HCT116 (cell line): ENCODE results near the gene RNF114. TPM values are rescaled to one million over a fixed set of nuclear protein-coding genes. Genes with fewer than 3 reads are reported as not detected.

Experiments used
- ATAC-seq: fragments of 200-7000 bp; cut with Tn5 transposase; 2 replicates; pipeline ENCODE4 v1.9.1; 2020; ENCODE audit warnings: mild to moderate bottlenecking, moderate library complexity
- BruUV-seq: library from RNA; stranded (reverse); fragments of 400-500 nt; replicated peaks from 2 replicates; lab custom pipeline; 2021; lab: Mats Ljungman, UMichigan
- CTCF ChIA-PET: fragments of 300-600 bp; sonication (Branson Sonifier 250); formaldehyde crosslinking; loops from one replicate; lab custom pipeline; 2021; ENCODE audit warnings: antibody characterized with exemption; lab: Charles Lee
- POLR2A ChIA-PET: fragments of 300-600, 350-600 bp; sonication (Branson Sonifier 250); formaldehyde crosslinking; loops from one replicate; lab custom pipeline; 2021; ENCODE audit warnings: antibody characterized with exemption; lab: Charles Lee
- RAD21 ChIA-PET, 2 experiments: fragments of 300-600 bp; sonication (Branson Sonifier 250); formaldehyde crosslinking; loops; one replicate each; lab custom pipeline; 2023; ENCODE audit warnings: low total read pairs in 2 of 2; ENCODE audit not compliant: uncharacterized antibody in 2 of 2, unreplicated experiment in 2 of 2, low non-redundant PET in 1 of 2; lab: Charles Lee
- DNase-seq: peaks from one replicate; pipeline ENCODE4 v3.0.0-alpha.2; 2010; ENCODE audit warnings: low read depth, low spot score
- H2AFZ ChIP-seq: fragments of 200-600 bp; shearing (Covaris generic), sonication (generic); 2 replicates; pipeline ENCODE4 v1.6.1; 2017; ENCODE audit warnings: low read depth, mixed run types, mixed read lengths, antibody characterized with exemption, low read length; ENCODE audit not compliant: poor library complexity, severe bottlenecking
- H3K27ac ChIP-seq: 2 replicates; pipeline ENCODE4 v1.5.1; 2012; ENCODE audit warnings: low read depth, low read length
- H3K27me3 ChIP-seq: fragments of 200-600 bp; sonication (generic); 2 replicates; pipeline ENCODE4 v1.6.1; 2016; ENCODE audit warnings: mixed run types, low read length, mixed read lengths; ENCODE audit not compliant: insufficient read depth
- H3K36me3 ChIP-seq, 2 experiments: fragments of 200-500 bp in 1 of 2; fragments of 200-600 bp in 1 of 2; sonication (Bioruptor generic) in 1 of 2; sonication (generic) in 1 of 2; 2 replicates each; pipeline versions ENCODE4 v1.5.1 to v1.6.1; 2014 to 2016; ENCODE audit warnings: low read length in 2 of 2, inconsistent platforms in 1 of 2, mixed read lengths in 1 of 2, mixed run types in 1 of 2; ENCODE audit not compliant: insufficient read depth in 2 of 2, control insufficient read depth in 1 of 2
- H3K4me1 ChIP-seq, 2 experiments: fragments of 200-600 bp in 1 of 2; sonication (generic) in 1 of 2; 2 replicates each; pipeline versions ENCODE4 v1.5.1 to v1.6.1; 2012 to 2017; ENCODE audit warnings: low read length in 2 of 2, inconsistent platforms in 1 of 2, mild to moderate bottlenecking in 1 of 2, mixed read lengths in 1 of 2, mixed run types in 1 of 2, moderate library complexity in 1 of 2; ENCODE audit not compliant: insufficient read depth in 2 of 2, control insufficient read depth in 1 of 2
- H3K4me2 ChIP-seq: fragments of 200-600 bp; sonication (generic); 2 replicates; pipeline ENCODE4 v1.6.1; 2017; ENCODE audit warnings: mixed run types, low read length, mixed read lengths
- H3K4me3 ChIP-seq, 2 experiments: fragments of 200-600 bp in 1 of 2; sonication (generic) in 1 of 2; replicated peaks in 1 of 2; 2 replicates each; pipeline ENCODE4 v1.5.1; 2011 to 2016; ENCODE audit warnings: low read length in 2 of 2, control low read depth in 1 of 2, low read depth in 1 of 2, mild to moderate bottlenecking in 1 of 2, mixed read lengths in 1 of 2, mixed run types in 1 of 2
- H3K79me2 ChIP-seq: fragments of 200-600 bp; sonication (generic); 2 replicates; pipeline ENCODE4 v1.6.1; 2017; ENCODE audit warnings: mild to moderate bottlenecking, mixed run types, low read length, moderate library complexity, mixed read lengths; ENCODE audit not compliant: insufficient read depth
- H3K9ac ChIP-seq: fragments of 200-600 bp; sonication (generic); 2 replicates; pipeline ENCODE4 v1.6.1; 2016; ENCODE audit warnings: low read length, mixed read lengths
- H3K9me2 ChIP-seq: fragments of 200-600 bp; sonication (generic), shearing (Covaris generic); 2 replicates; pipeline ENCODE4 v1.6.1; 2017; ENCODE audit warnings: mixed run types, mild to moderate bottlenecking, moderate library complexity; ENCODE audit not compliant: insufficient read depth
- H3K9me3 ChIP-seq, 2 experiments: fragments of 200-500 bp in 1 of 2; fragments of 200-600 bp in 1 of 2; sonication (Bioruptor generic) in 1 of 2; sonication (generic) in 1 of 2; 2 replicates each; pipeline ENCODE4 v1.6.1; 2014 to 2017; ENCODE audit warnings: low read length in 2 of 2, mixed read lengths in 2 of 2, inconsistent platforms in 1 of 2, low read depth in 1 of 2, mild to moderate bottlenecking in 1 of 2, mixed run types in 1 of 2, moderate library complexity in 1 of 2; ENCODE audit not compliant: control insufficient read depth in 1 of 2, insufficient read depth in 1 of 2
- H4K20me1 ChIP-seq: fragments of 200-600 bp; sonication (generic), shearing (Covaris generic); 2 replicates; pipeline ENCODE4 v1.6.1; 2017; ENCODE audit warnings: mixed run types, mild to moderate bottlenecking, moderate library complexity; ENCODE audit not compliant: insufficient read depth
- CBX3 ChIP-seq: IDR thresholded peaks from 2 replicates; pipeline ENCODE4 v1.6.1; 2012; ENCODE audit warnings: low read depth
- CEBPB ChIP-seq: IDR thresholded peaks from 2 replicates; pipeline ENCODE4 v1.6.1; 2012; ENCODE audit warnings: low read depth
- EGR1 ChIP-seq: IDR thresholded peaks from 2 replicates; pipeline ENCODE4 v1.6.1; 2012; ENCODE audit warnings: low read depth
- ELF1 ChIP-seq: IDR thresholded peaks from 2 replicates; pipeline ENCODE4 v1.6.1; 2012; ENCODE audit warnings: low read depth, borderline replicate concordance
- FOSL1 ChIP-seq: IDR thresholded peaks from 2 replicates; pipeline ENCODE4 v1.6.1; 2012; ENCODE audit warnings: low read depth
- JUND ChIP-seq: IDR thresholded peaks from 2 replicates; pipeline ENCODE4 v1.6.1; 2012
- POLR2AphosphoS5 ChIP-seq: IDR thresholded peaks from 2 replicates; pipeline ENCODE4 v1.6.1; 2011; ENCODE audit warnings: mild to moderate bottlenecking, low read depth, low read length, moderate library complexity
- RAD21 ChIP-seq: IDR thresholded peaks from 2 replicates; pipeline ENCODE4 v1.6.1; 2012; ENCODE audit warnings: low read depth, mild to moderate bottlenecking
- SIN3A ChIP-seq: IDR thresholded peaks from 2 replicates; pipeline ENCODE4 v1.6.1; 2012; ENCODE audit warnings: low read depth
- SP1 ChIP-seq: IDR thresholded peaks from 2 replicates; pipeline ENCODE4 v1.6.1; 2012; ENCODE audit warnings: low read depth
- SRF ChIP-seq: IDR thresholded peaks from 2 replicates; pipeline ENCODE4 v1.6.1; 2012; ENCODE audit warnings: low read depth
- TCF7L2 ChIP-seq: IDR thresholded peaks from 2 replicates; pipeline ENCODE4 v1.7.0; 2011; ENCODE audit warnings: borderline replicate concordance, inconsistent platforms; ENCODE audit not compliant: insufficient read depth, insufficient read length; ENCODE audit errors: extremely low read depth
- ZNF274 ChIP-seq: fragments of 200-500 bp; sonication (Bioruptor generic); IDR thresholded peaks from 2 replicates; pipeline ENCODE4 v1.6.1; 2014; ENCODE audit warnings: mild to moderate bottlenecking, low read depth, low read length, inconsistent platforms
- intact Hi-C: fragments of 100-400 bp; cut with micrococcal nuclease; formaldehyde crosslinking; loops from 2 replicates; pipeline ENCODE4 v1.10.0; 2022
- total RNA-seq: library from RNA; stranded (reverse); gene quantifications from one replicate; pipeline ENCODE4 v1.2.1, GENCODE V29; 2021; ENCODE audit not compliant: unreplicated experiment
- TF ChIP-seq, protein P1 (sequence below): IDR thresholded peaks from 2 replicates; pipeline ENCODE4 v1.6.1; 2012; ENCODE audit warnings: low read depth
- TF ChIP-seq, protein P2 (sequence below): IDR thresholded peaks from 2 replicates; pipeline ENCODE4 v1.6.1; 2011; ENCODE audit warnings: mild to moderate bottlenecking, low read length, moderate library complexity; ENCODE audit not compliant: insufficient replicate concordance; ENCODE audit errors: extremely low read depth
- TF ChIP-seq, protein P3 (sequence below): IDR thresholded peaks from 2 replicates; pipeline ENCODE4 v1.6.1; 2012
- TF ChIP-seq, protein P4 (sequence below), 3 experiments: fragments of 200-600 bp in 1 of 3; sonication (generic) in 1 of 3; IDR thresholded peaks in 2 of 3; conservative IDR thresholded peaks in 1 of 3; 2 replicates each; pipeline ENCODE4 v1.5.1; 2012 to 2017; ENCODE audit warnings: low read depth in 2 of 3, low read length in 2 of 3, antibody characterized with exemption in 1 of 3, borderline replicate concordance in 1 of 3, control low read depth in 1 of 3, mild to moderate bottlenecking in 1 of 3, mixed read lengths in 1 of 3, mixed run types in 1 of 3, moderate library complexity in 1 of 3; ENCODE audit not compliant: insufficient read depth in 1 of 3

The RNF114 gene
- total RNA-seq, 1 experiment from 2014 or later: 66.8 TPM

DNA sequence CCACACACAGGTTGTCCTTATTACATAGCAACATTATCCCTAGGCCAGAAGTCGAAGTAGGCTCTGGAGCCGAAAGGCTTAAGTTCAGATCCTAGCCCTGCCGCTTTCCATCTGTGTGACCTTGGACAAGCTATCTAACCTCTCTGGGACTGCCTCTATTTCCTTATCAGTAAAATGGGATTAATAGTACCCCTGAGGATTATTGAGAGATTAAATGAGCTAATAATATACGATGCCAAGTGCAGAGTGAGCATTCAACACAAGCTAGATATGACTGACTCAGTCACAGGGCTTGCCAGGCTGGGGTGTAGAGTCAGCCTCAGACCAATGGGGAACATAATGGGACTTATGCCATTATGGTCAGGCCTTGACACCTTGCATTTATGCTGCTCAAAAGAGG is 11.9 kb upstream of the RNF114 start:
- DNase-seq (no peak), ATAC-seq (no peak)
- Histone ChIP-seq H3K4me3 (no peak overlapping the region), H3K27me3 (no peaks in the 10 kb centered on the region), H3K36me3 (no peaks in the 10 kb centered on the region), H3K9me2 (no peaks in the 10 kb centered on the region), H3K9me3 (no peaks in the 10 kb centered on the region), H3K79me2 (no peaks in the 10 kb centered on the region), H3K27ac (no peak overlapping the region), H2AFZ (no peak overlapping the region), H3K9ac (no peak overlapping the region), H3K4me1 (peaks cover 7 to 10% of the 10 kb centered on the region in 2 experiments; a peak in 3 of 4 replicates), H4K20me1 (no peaks in the 10 kb centered on the region), H3K4me2 (no peak overlapping the region)
- no TSS peak for BruUV-seq
- CTCF ChIA-PET: interaction anchor here (0.6 kb wide), 1 partner anchor 9 kb away, joined by 3 read pairs; the partner anchor contains the start of gene SPATA2
- intact Hi-C loops: no loop called here
- TF ChIP-seq, protein P1, sequence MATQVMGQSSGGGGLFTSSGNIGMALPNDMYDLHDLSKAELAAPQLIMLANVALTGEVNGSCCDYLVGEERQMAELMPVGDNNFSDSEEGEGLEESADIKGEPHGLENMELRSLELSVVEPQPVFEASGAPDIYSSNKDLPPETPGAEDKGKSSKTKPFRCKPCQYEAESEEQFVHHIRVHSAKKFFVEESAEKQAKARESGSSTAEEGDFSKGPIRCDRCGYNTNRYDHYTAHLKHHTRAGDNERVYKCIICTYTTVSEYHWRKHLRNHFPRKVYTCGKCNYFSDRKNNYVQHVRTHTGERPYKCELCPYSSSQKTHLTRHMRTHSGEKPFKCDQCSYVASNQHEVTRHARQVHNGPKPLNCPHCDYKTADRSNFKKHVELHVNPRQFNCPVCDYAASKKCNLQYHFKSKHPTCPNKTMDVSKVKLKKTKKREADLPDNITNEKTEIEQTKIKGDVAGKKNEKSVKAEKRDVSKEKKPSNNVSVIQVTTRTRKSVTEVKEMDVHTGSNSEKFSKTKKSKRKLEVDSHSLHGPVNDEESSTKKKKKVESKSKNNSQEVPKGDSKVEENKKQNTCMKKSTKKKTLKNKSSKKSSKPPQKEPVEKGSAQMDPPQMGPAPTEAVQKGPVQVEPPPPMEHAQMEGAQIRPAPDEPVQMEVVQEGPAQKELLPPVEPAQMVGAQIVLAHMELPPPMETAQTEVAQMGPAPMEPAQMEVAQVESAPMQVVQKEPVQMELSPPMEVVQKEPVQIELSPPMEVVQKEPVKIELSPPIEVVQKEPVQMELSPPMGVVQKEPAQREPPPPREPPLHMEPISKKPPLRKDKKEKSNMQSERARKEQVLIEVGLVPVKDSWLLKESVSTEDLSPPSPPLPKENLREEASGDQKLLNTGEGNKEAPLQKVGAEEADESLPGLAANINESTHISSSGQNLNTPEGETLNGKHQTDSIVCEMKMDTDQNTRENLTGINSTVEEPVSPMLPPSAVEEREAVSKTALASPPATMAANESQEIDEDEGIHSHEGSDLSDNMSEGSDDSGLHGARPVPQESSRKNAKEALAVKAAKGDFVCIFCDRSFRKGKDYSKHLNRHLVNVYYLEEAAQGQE: no peak
- no peak for TF ChIP-seq ELF1
- TF ChIP-seq TCF7L2: no peak
- no peak for TF ChIP-seq SIN3A
- TF ChIP-seq CEBPB: no peak
- TF ChIP-seq, protein P2, sequence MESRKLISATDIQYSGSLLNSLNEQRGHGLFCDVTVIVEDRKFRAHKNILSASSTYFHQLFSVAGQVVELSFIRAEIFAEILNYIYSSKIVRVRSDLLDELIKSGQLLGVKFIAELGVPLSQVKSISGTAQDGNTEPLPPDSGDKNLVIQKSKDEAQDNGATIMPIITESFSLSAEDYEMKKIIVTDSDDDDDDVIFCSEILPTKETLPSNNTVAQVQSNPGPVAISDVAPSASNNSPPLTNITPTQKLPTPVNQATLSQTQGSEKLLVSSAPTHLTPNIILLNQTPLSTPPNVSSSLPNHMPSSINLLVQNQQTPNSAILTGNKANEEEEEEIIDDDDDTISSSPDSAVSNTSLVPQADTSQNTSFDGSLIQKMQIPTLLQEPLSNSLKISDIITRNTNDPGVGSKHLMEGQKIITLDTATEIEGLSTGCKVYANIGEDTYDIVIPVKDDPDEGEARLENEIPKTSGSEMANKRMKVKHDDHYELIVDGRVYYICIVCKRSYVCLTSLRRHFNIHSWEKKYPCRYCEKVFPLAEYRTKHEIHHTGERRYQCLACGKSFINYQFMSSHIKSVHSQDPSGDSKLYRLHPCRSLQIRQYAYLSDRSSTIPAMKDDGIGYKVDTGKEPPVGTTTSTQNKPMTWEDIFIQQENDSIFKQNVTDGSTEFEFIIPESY: no peak
- TF ChIP-seq POLR2AphosphoS5: no peak
- no peak for TF ChIP-seq SRF
- TF ChIP-seq ZNF274: no peak
- no peak for TF ChIP-seq CBX3
- TF ChIP-seq SP1: no peak
- TF ChIP-seq, protein P3, sequence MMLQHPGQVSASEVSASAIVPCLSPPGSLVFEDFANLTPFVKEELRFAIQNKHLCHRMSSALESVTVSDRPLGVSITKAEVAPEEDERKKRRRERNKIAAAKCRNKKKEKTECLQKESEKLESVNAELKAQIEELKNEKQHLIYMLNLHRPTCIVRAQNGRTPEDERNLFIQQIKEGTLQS: no peak
- TF ChIP-seq EGR1: no peak
- no peak for TF ChIP-seq RAD21
- TF ChIP-seq JUND: no peak
- TF ChIP-seq, protein P4, sequence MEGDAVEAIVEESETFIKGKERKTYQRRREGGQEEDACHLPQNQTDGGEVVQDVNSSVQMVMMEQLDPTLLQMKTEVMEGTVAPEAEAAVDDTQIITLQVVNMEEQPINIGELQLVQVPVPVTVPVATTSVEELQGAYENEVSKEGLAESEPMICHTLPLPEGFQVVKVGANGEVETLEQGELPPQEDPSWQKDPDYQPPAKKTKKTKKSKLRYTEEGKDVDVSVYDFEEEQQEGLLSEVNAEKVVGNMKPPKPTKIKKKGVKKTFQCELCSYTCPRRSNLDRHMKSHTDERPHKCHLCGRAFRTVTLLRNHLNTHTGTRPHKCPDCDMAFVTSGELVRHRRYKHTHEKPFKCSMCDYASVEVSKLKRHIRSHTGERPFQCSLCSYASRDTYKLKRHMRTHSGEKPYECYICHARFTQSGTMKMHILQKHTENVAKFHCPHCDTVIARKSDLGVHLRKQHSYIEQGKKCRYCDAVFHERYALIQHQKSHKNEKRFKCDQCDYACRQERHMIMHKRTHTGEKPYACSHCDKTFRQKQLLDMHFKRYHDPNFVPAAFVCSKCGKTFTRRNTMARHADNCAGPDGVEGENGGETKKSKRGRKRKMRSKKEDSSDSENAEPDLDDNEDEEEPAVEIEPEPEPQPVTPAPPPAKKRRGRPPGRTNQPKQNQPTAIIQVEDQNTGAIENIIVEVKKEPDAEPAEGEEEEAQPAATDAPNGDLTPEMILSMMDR (IDR thresholded peaks at IDR 0.05 in 2 of 3, conservative IDR thresholded peaks at IDR 0.05 in 1 of 3; ENCODE audit: borderline replicate concordance in 1 of 3, insufficient read depth in 1 of 3, low read depth in 2 of 3, low read length in 2 of 3): no peak
- TF ChIP-seq FOSL1: no peak
- POLR2A ChIA-PET: no interaction called here
- RAD21 ChIA-PET: no interaction called here
